HG03103 (cell line): ENCODE measurements around the gene ADAM10.
A peak's percentile ranks its signal among the peaks of the same experiment; 100 is the strongest.
"Not testable (repeated sequence)": the region's sequence is repeated elsewhere in the genome, so short reads cannot be mapped to it uniquely, and the experiment has no call there.

Experiments
- ATAC-seq: cut with Tn5 transposase; IDR thresholded peaks from one replicate; pipeline ENCODE4 v1.9.1; 2021; ENCODE audit warnings: low read depth; ENCODE audit not compliant: unreplicated experiment

The ADAM10 gene

GRCh38 chr15:58749532-58750337 is at the start of gene ADAM10:
TSS of gene ADAM10 (minus strand) at chr15:58749707. CDS start at chr15:58749534, 173 bp downstream.
- ATAC-seq = peak; percentile 78

GRCh38 chr15:58797505-58797904 is 48.0 kb upstream of the ADAM10 start:
- no peak for ATAC-seq

GRCh38 chr15:58795825-58796224 is 46.3 kb upstream of the ADAM10 start:
- ATAC-seq = no peak

GRCh38 chr15:58793862-58794261 is 44.4 kb upstream of the ADAM10 start:
- ATAC-seq = no peak

GRCh38 chr15:58788056-58788710 is 38.7 kb upstream of the ADAM10 start:
- ATAC-seq = no peak

- ATAC-seq = no peak
Measured at GRCh38 chr15:58785355-58785754, 35.8 kb upstream of the ADAM10 start.

- no peak for ATAC-seq
Measured at GRCh38 chr15:58779554-58779953, 30.0 kb upstream of the ADAM10 start.

- ATAC-seq = peak; percentile 71
Measured at GRCh38 chr15:58777107-58777506, 27.6 kb upstream of the ADAM10 start.

GRCh38 chr15:58775402-58775801 is 25.9 kb upstream of the ADAM10 start:
- ATAC-seq = no peak

GRCh38 chr15:58773024-58773423 is 23.5 kb upstream of the ADAM10 start:
- ATAC-seq = no peak

GRCh38 chr15:58771621-58772250 is 22.2 kb upstream of the ADAM10 start:
- ATAC-seq = peak; percentile 2

GRCh38 chr15:58770857-58771620 is 21.5 kb upstream of the ADAM10 start, which contains the start of gene MINDY2:
TSS of gene MINDY2 (plus strand) at chr15:58771302. CDS start at chr15:58771396, 94 bp downstream.
- ATAC-seq = peak; percentile 87

GRCh38 chr15:58770519-58770856 is 21.0 kb upstream of the ADAM10 start:
- peak; percentile 14 for ATAC-seq

GRCh38 chr15:58768601-58769004 is 19.1 kb upstream of the ADAM10 start:
- ATAC-seq = not testable (repeated sequence)

GRCh38 chr15:58766290-58766689 is 16.8 kb upstream of the ADAM10 start:
- ATAC-seq = no peak

GRCh38 chr15:58764468-58764867 is 15.0 kb upstream of the ADAM10 start:
- ATAC-seq = no peak

GRCh38 chr15:58762731-58763130 is 13.2 kb upstream of the ADAM10 start:
- no peak for ATAC-seq

- ATAC-seq = no peak
Measured at GRCh38 chr15:58762285-58762684, 12.8 kb upstream of the ADAM10 start.

- ATAC-seq = no peak
Measured at GRCh38 chr15:58761010-58761388, 11.5 kb upstream of the ADAM10 start.

GRCh38 chr15:58760385-58761009 is 11.0 kb upstream of the ADAM10 start:
- ATAC-seq = no peak
